Omental fat pad (tissue), 4 donors: ENCODE results near the gene ZG16. TPM values are rescaled to one million over a fixed set of nuclear protein-coding genes. Genes with fewer than 3 reads are reported as not detected.
"Not testable (repeated sequence)": the region's sequence is repeated elsewhere in the genome, so short reads cannot be mapped to it uniquely, and the experiment has no call there.

Experiments
- ATAC-seq: fragments of 150-250 bp; one replicate; pipeline ENCODE4 v1.9.1; 2016; ENCODE audit warnings: mild to moderate bottlenecking, moderate library complexity; ENCODE audit not compliant: low FRiP score
- DNase-seq: peaks from one replicate; pipeline ENCODE4 v3.0.0-alpha.2; 2019; ENCODE audit warnings: low spot score
- total RNA-seq, 4 donors: library from RNA; depleted of rRNA; stranded (reverse); fragments of >200 nt; gene quantifications; one replicate each; pipeline ENCODE4 v1.1.0, GENCODE V29; 2016
- TF ChIP-seq, protein P1 (sequence below), 3 donors: fragments of 450-650 bp; IDR thresholded peaks; one replicate each; pipeline ENCODE4 v1.5.1; 2016 to 2017; ENCODE audit warnings: antibody characterized with exemption in 3 of 3, mild to moderate bottlenecking in 3 of 3, moderate library complexity in 2 of 3

Gene ZG16
- total RNA-seq, 4 donors from 2014 or later = not detected

DNA sequence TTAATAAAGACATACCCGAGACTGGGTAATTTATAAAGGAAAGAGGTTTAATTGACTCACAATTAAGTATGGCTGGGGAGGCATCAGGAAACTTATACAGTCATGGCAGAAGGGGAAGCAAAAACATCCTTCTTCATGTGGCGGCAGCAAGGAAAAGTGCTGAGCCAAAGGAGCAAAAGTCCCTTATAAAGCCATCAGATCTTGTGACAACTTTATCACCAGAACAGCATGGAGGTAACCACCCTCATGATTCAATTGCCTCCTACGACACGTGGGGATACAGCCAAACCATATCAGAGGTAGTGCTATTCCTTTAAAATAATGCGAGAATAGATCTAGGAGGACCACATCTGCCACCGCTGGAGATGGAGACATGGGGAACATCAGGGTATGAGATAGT is 41.3 kb upstream of the ZG16 start:
- ATAC-seq (no peak), DNase-seq (no peak)
- TF ChIP-seq, protein P1, sequence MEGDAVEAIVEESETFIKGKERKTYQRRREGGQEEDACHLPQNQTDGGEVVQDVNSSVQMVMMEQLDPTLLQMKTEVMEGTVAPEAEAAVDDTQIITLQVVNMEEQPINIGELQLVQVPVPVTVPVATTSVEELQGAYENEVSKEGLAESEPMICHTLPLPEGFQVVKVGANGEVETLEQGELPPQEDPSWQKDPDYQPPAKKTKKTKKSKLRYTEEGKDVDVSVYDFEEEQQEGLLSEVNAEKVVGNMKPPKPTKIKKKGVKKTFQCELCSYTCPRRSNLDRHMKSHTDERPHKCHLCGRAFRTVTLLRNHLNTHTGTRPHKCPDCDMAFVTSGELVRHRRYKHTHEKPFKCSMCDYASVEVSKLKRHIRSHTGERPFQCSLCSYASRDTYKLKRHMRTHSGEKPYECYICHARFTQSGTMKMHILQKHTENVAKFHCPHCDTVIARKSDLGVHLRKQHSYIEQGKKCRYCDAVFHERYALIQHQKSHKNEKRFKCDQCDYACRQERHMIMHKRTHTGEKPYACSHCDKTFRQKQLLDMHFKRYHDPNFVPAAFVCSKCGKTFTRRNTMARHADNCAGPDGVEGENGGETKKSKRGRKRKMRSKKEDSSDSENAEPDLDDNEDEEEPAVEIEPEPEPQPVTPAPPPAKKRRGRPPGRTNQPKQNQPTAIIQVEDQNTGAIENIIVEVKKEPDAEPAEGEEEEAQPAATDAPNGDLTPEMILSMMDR (IDR thresholded peaks at IDR 0.05) = no peak

DNA sequence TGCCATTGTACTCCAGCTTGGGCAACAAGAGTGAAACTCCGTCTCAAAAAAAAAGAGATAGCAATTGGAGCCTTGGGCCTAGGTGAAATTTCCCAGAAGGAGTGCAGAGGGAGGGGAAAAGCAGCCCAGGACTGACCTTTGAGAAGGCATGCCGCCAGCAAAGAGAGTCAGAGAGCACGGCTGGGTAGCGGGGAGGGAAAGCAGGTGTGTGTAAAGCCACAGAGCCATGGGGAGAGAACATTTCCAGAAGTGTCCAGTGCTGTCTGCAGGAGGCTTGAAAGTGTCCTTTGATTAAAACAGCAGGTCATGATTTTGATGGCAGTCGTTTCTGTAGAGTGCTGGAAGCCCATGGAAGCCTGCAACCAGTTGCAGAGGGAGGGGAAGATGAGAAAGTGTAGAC is 40.3 kb upstream of the ZG16 start:
- TF ChIP-seq, protein P1 (IDR thresholded peaks at IDR 0.05) = no peak
- no peak for DNase-seq

DNA sequence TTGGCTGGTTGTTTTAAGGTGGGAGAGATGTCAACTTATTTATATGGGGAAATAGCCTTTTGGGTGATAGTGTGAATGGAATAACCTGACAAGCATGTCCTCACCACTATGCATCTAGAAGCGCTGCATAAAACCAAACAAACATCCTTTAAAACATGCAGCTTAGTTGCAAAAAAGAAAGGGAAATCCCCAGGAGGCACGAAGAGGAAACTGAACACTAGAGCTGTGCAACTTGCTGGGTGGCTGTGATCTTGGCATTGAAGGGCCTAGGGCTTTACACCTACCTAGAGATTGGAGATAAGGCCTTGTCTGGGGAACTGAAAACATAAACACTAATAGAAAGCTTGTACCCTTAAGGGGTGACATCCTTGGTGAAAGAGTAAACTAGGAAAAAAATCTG is 39.5 kb upstream of the ZG16 start:
- ATAC-seq (no peak), DNase-seq (no peak)
- TF ChIP-seq, protein P1 (IDR thresholded peaks at IDR 0.05) = no peak

More for the DNA sequence above, 40.3 kb upstream of the ZG16 start:
- ATAC-seq = no peak

DNA sequence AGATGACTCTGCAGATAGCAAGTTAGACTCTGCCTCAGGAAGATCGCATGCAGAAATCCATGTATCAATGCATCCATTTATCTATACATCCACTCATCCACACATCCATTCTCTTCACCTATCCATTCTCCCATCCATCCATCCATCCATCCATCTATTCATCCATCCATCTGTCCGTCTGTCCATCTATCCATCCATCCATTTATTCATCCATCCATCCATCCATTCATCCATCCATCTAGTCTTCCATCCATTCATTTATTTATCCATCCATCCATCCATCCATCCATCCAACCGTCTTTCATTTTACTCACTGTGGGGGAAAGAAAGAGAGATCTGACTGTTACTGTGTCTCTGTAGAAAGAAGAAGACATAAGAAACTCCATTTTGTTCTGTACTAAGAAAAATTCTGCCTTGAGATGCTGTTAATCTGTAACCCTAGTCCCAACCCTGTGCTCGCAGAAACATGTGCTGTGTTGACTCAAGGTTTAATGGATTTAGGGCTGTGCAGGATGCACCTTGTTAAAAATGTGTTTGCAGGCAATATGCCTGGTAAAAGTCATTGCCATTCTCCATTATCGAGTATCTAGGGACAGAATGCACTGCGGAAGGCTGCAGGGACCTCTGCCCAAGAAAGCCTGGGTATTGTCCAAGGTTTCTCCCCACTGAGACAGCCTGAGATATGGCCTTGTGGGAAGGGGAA is 38.0 kb upstream of the ZG16 start:
- ATAC-seq, DNase-seq: not testable (repeated sequence)

DNA sequence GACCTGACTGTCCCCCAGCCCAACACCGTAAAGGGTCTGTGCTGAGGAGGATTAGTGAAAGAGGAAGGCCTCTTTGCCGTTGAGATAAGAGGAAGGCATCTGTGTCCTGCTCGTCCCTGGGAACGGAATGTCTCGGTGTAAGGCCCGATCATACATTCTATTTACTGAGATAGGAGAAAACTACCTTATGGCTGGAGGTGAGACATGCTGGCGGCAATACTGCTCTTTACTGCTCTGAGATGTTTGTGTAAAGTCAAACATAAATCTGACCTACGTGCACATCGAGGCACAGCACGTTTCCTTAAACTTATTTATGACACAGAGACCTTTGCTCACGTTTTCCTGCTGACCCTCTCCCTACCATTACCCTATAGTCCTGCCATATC is 37.4 kb upstream of the ZG16 start:
- not testable (repeated sequence) for DNase-seq, ATAC-seq

DNA sequence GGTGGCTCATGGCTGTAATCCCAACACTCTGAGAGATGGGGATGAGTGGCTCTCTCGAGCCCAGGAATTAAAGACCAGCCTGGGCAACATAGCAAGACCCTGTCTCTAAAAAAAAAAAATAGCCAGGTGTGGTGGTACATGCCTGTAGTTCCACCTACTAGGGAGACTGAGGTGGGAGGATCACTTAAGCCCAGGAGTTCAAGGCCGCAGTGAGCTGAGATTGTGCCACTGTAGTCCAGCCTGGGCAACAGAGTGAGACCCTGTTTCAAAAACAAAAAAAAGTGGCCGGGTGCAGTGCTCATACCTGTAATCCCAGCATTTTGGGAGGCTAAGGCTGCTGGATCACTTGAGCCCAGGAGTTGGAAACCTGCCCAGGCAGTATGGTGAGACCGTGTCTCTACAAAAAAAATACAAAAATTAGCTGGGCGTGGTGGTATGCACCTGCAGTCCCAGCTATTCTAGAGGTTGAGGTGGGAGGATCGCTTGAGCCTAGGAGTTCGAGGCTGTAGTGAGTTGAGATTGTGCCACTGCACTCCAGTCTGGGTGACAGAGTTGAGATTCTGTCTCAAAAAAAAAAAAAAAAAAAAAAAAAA is 35.3 kb upstream of the ZG16 start:
- ATAC-seq = no peak
- TF ChIP-seq, protein P1 (IDR thresholded peaks at IDR 0.05) = no peak
- no peak for DNase-seq

DNA sequence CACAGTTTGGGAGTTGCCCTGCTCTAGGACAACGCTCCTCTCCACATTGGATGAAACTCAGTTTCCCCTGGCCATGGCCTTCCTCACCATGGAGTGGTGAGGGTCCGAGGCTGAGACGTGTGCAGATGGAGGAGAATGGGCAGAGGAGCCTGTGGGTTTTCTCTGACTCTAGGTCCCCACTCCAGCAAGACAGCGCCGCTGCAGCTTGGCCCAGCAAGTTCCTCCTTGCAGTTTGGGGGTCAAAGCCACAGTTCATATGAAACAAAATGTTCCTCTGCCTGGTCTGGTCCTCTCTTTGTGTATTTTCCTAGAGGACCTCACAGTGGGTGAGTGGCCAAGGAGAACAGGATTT is 34.6 kb upstream of the ZG16 start:
- ATAC-seq (no peak), DNase-seq (no peak)
- TF ChIP-seq, protein P1 (IDR thresholded peaks at IDR 0.05) = no peak

DNA sequence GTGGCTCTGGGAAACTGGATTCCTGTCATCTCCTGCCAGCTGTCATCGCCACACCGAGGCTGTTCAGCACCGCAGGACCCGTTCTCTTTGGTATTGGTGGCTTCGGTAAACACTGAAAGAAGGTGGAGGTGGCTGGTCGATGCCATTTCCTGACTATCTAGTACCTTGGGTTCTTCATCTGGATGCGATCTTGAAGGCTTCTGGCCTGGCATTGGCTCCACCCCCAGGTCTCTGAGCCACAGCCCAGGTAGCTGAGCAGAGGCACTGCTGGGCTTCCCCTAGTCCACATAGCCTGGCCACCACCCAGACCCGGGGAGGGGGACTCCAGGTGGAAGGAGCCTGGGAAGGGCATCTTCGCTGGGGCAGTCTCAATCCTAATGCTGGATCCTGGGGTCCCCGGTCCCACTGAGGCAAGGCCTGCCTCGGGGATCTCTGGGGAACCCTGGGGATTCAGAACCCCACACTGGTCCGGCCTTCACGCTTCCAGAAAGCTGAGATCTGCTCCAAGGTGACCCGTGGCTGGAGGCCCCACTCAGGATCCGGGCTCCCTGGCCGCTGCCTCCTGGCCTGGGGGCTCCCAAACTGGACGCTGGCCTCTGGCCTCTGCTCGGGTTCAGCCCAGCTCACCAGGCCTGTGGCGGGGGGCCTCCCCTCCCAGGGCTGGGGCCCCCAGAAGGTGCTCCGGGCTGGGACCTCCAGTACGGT is 34.1 kb upstream of the ZG16 start:
- no peak for ATAC-seq
- TF ChIP-seq, protein P1 (IDR thresholded peaks at IDR 0.05) = no peak

More for the DNA sequence above, 34.1 kb upstream of the ZG16 start:
- no peak for DNase-seq
